Heart right ventricle (tissue), 16 donors: Measurements from ENCODE around the gene CCDC3. TPM values are rescaled to one million over a fixed set of nuclear protein-coding genes. Genes with fewer than 3 reads are reported as not detected.

Source experiments
- ATAC-seq, 8 donors: fragments of 200-7000 bp; cut with Tn5 transposase; one replicate each; pipeline ENCODE4 v1.9.1; 2020; ENCODE audit warnings: mild to moderate bottlenecking in 8 of 8, moderate library complexity in 8 of 8, moderate number of reproducible peaks in 1 of 8
- DNase-seq, 2 donors: peaks; one replicate each; pipeline ENCODE4 v3.0.0-alpha.2; 2020
- H3K27ac ChIP-seq, 10 donors: fragments of 200-600 bp; sonication (generic) in 2 of 10; one replicate each; pipeline versions ENCODE4 v1.5.0 to v1.8.0; 2020 to 2022; ENCODE audit warnings: mild to moderate bottlenecking in 3 of 10
- H3K27me3 ChIP-seq, 7 donors: fragments of 200-600 bp; one replicate each; pipeline ENCODE4 v1.8.0; 2021 to 2022; ENCODE audit warnings: mild to moderate bottlenecking in 2 of 7
- H3K36me3 ChIP-seq, 9 donors: fragments of 200-600 bp; sonication (generic) in 1 of 9; one replicate each; pipeline versions ENCODE4 v1.5.0 to v1.8.0; 2020 to 2022; ENCODE audit warnings: mild to moderate bottlenecking in 2 of 9
- H3K4me1 ChIP-seq, 9 donors: fragments of 200-600 bp; sonication (generic) in 1 of 9; one replicate each; pipeline versions ENCODE4 v1.5.0 to v1.8.0; 2020 to 2022; ENCODE audit warnings: mild to moderate bottlenecking in 4 of 9
- H3K4me3 ChIP-seq, 10 donors: fragments of 200-600 bp; sonication (generic) in 2 of 10; one replicate each; pipeline versions ENCODE4 v1.5.0 to v1.8.0; 2020 to 2022; ENCODE audit warnings: mild to moderate bottlenecking in 7 of 10, moderate library complexity in 2 of 10
- H3K9me3 ChIP-seq, 11 donors: fragments of 200-600 bp in 10 of 11; sonication (generic) in 2 of 11; one replicate each; pipeline versions ENCODE4 v1.5.0 to v1.8.0; 2013 to 2022; ENCODE audit warnings: mild to moderate bottlenecking in 2 of 11, control low read depth in 1 of 11, moderate library complexity in 1 of 11
- CTCF ChIP-seq, 9 donors: fragments of 200-600 bp; sonication (generic) in 2 of 9; IDR thresholded peaks; one replicate each; pipeline versions ENCODE4 v1.5.0 to v1.8.0; 2021 to 2022; ENCODE audit warnings: antibody characterized with exemption in 9 of 9, mild to moderate bottlenecking in 5 of 9, moderate library complexity in 1 of 9
- WGBS, 2 donors: extraction: QIAGEN DNeasy Blood & Tissue Kit; methylation state at CpG; one replicate each; pipeline ENCODE4 v1.1.7; 2013; ENCODE audit warnings: inconsistent platforms in 1 of 2; 5-methylcytosine and 5-hydroxymethylcytosine counted together
- intact Hi-C, 10 donors: fragments of 100-400 bp; cut with DNase I; formaldehyde crosslinking; loops; one replicate each; pipeline versions ENCODE4 v1.11.1 to v1.14.2; 2022
- polyA plus RNA-seq, 2 donors: library from polyadenylated mRNA; stranded (reverse); fragments of 200-250 nt; gene quantifications; one replicate each; pipeline ENCODE4 v1.2.3, GENCODE V29; 2013
- total RNA-seq, 10 donors: library from RNA; stranded (reverse); fragmentation: NEBNext Ultra II Directional in 3 of 10; extraction: Animal tissue kit (Norgen Biotek cat#: 25700) in 3 of 10; gene quantifications; one replicate each; pipeline versions ENCODE4 v1.2.1 to v1.2.4, GENCODE V29; 2021 to 2023
- donor health status: Arrhythmogenic right ventricular cardiomyopathy.
- donor health status: ischemic (EF 13 %, LVEDD 7.1; RV severe dilation, severe dysfunction).
- donor health status: healthy with polysubstance abuse.
- donor health status: DM: no; HTN: yes; CAD: no.
- donor health status: DM: no; HTN: no; CAD: no.
- donor health status: ischemic (EF 25% LVEDD 6.9; RV normal size, moderate dysfunction).
- donor health status: ischemic (EF 25% LVEDD 5.7; RV mildly dilated, moderate dysfunction).
- donor health status: healthy.
- donor health status: DM: yes; HTN: yes; CAD: no.
- donor health status: Ischemic cardiomyopathy.
- donor health status: ischemic (EF 35%, LVEDD 5.7; RV mildly dilated, moderate dysfunction).
- donor health status: nonischemic (EF 11% LVEDD 7.7; RV severe dilation, severe dysfunction).
- donor health status: DM: yes; HTN: yes; CAD: no.
- donor health status: PGD.
- donor health status: ischemic (EF 29% LVEDD 5.4; RV normal size, mild dysfunction).
- donor health status: nonischemic (EF 23%, LVEDD 6.1; RV moderate dilation, normal function).

The CCDC3 gene
- total and polyA plus RNA-seq, 12 donors = 2.6 to 14.3 (median 6.9) TPM

GRCh38 chr10:12848439-12849173, 152.9 kb downstream of the CCDC3 start:
- Histone ChIP-seq H3K27me3 (peaks cover 0 to 24% (median 14%) of the 10 kb centered on the region in 7 donors), H3K36me3 (no peaks in the 10 kb centered on the region), H3K4me1 (peaks cover 0 to 37% (median 18%) of the 10 kb centered on the region in 9 donors), H3K4me3 (no peak overlapping the region), H3K9me3 (no peaks in the 10 kb centered on the region), H3K27ac (no peak overlapping the region)
- DNase-seq = no peak
- no peak for TF ChIP-seq CTCF (IDR thresholded peaks at IDR 0.05)
- 80 to 83% methylated on average over 11 of the region's 11 CpGs for WGBS, 2 donors
- intact Hi-C loops = no loop called here
- peak in 1 of 8 donors; percentile 16 for ATAC-seq

GRCh38 chr10:12847361-12847975, 154.0 kb downstream of the CCDC3 start:
- DNase-seq (no peak), ATAC-seq (no peak)
- Histone ChIP-seq H3K9me3 (no peaks in the 10 kb centered on the region), H3K4me1 (peaks cover 0 to 37% (median 18%) of the 10 kb centered on the region in 9 donors), H3K27me3 (peaks cover 0 to 18% (median 14%) of the 10 kb centered on the region in 7 donors), H3K36me3 (no peaks in the 10 kb centered on the region), H3K27ac (no peak overlapping the region), H3K4me3 (no peak overlapping the region)
- WGBS, 2 donors = 59 to 61% methylated on average over 14 of the region's 14 CpGs
- TF ChIP-seq CTCF (IDR thresholded peaks at IDR 0.05) = peak in 4 of 9 donors; percentile 8 to 29 (median 17)
- intact Hi-C loops = no loop called here

- Histone ChIP-seq H3K27me3 (peaks cover 0 to 18% (median 14%) of the 10 kb centered on the region in 7 donors), H3K9me3 (no peaks in the 10 kb centered on the region), H3K4me1 (peaks cover 0 to 37% (median 18%) of the 10 kb centered on the region in 9 donors), H3K4me3 (no peak overlapping the region), H3K36me3 (no peaks in the 10 kb centered on the region), H3K27ac (no peak overlapping the region)
- ATAC-seq (no peak), DNase-seq (no peak)
- intact Hi-C loops = no loop called here
- TF ChIP-seq CTCF (IDR thresholded peaks at IDR 0.05) = no peak
- WGBS, 2 donors = 23 to 47% methylated on average over 1 of the region's 1 CpG
Observed at GRCh38 chr10:12846718-12847117, 154.8 kb downstream of the CCDC3 start.

Other genes starting within 250 kb of the CCDC3 start
- gene OPTN, start 98.5 kb upstream of the CCDC3 start, total RNA-seq = 100 to 1,000 TPM; 111 to 218 (median 133) TPM
- gene OPTN, start 98.5 kb upstream of the CCDC3 start, polyA plus RNA-seq = 10 to 100 TPM; 59.0 to 95.5 TPM
- gene MCM10, start 159.8 kb upstream of the CCDC3 start, total RNA-seq = 1 to 10 TPM in 1 of 10 donors, under 1 TPM in 6, not detected in 3; 0.07 to 3.8 (median 0.48) TPM
- gene MCM10, start 159.8 kb upstream of the CCDC3 start, polyA plus RNA-seq = under 1 TPM; 0.07 to 0.09 TPM
- gene UCMA, start 232.7 kb upstream of the CCDC3 start, total RNA-seq = not detected
- not detected for gene UCMA, start 232.7 kb upstream of the CCDC3 start, polyA plus RNA-seq